ENCODE results near the gene MIGA2.
"Not testable (repeated sequence)": the region's sequence is repeated elsewhere in the genome, so short reads cannot be mapped to it uniquely, and the experiment has no call there.

Gene MIGA2

DNA sequence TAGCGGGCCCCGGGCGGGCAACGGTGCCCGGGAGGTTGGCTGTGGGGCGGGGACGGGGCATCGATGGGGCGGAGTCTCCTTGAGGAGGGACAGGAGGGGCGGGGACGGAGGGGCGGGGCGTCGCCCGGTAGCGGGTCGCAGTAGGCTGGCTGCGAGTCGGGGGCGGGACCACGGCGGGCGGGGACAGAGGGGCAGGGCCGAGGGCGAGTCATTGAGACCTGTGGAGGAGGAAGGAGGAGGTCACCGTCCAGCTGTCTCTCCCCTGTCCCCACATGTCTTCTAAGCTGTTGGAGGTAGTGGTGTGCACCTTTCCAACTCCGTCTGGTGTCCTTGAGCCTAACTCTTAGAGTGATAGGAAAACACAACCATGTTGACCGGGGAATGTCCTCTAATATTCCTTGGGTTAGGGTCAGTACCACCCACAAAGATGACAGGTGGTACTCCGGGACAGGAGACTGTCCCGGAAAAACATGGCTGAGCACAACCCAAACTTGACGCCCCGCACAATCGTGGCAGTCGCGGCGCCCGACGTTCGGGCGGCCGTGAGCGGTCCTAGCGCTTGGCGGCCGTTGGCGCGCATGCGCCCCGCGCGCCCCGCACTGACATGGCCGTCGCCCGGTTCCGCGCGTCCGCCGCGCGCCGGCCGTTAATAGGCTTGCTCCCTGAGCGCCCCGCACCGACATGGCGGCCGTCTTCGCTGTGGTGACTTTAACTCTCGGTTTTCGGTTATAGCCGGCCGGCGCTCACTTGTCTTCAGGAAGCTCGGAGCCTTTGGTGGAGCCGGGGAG is 74.5 kb downstream of the MIGA2 start, which contains the start of the genes CRAT and PTPA:
TSS of gene CRAT (minus strand) at position 54 of the 788 bp plus-strand sequence. CDS start 284 bp downstream, outside the sequence.
TSS of gene PTPA (plus strand) at position 676 of the 788 bp plus-strand sequence. CDS start 186 bp downstream, outside the sequence.
- WGBS (ENCODE audit: extremely low coverage, insufficient coverage, low lambda C conversion rate), result no CpG with 5 or more reads among the region's 77 CpGs
- no peaks in the 10 kb centered on the region for H3K36me3 ChIP-seq (ENCODE audit: control insufficient read depth, insufficient read depth, low read length)
- no peak within 1 kb of the TSS for H2BK120ac ChIP-seq (ENCODE audit: low read depth, low read length)

GRCh38 chr9:129111528-129112151 is 75.2 kb downstream of the MIGA2 start:
- no peak overlapping the region for H4K5ac ChIP-seq (ENCODE audit: low read length)
- no peak overlapping the region for H2BK120ac ChIP-seq (ENCODE audit: low read depth, low read length)
- no CpG with 5 or more reads among the region's 37 CpGs for WGBS (ENCODE audit: extremely low coverage, insufficient coverage, low lambda C conversion rate)
- peak overlapping the region; percentile 99 for H3K56ac ChIP-seq (ENCODE audit: low read length)
- peaks cover 18% of the 10 kb centered on the region for H3K79me2 ChIP-seq (ENCODE audit: control insufficient read depth, insufficient read depth, low read length)
- peak overlapping the region; percentile 6 for H2AK5ac ChIP-seq (ENCODE audit: low read length)
- H3K23ac ChIP-seq (ENCODE audit: low read length), result peak overlapping the region; percentile 29
- H3K4ac ChIP-seq (ENCODE audit: low read depth, low read length), result peak overlapping the region; percentile 97
- H4K8ac ChIP-seq (ENCODE audit: low read depth, low read length), result no peak overlapping the region
- peak overlapping the region; percentile 91 for H3K18ac ChIP-seq (ENCODE audit: low read length)
- peak; percentile 45 for DNase-seq
- no peaks in the 10 kb centered on the region for H3K4me1 ChIP-seq (ENCODE audit: control insufficient read depth, low read depth, low read length)
- peak overlapping the region; percentile 56 for H3K4me2 ChIP-seq (ENCODE audit: low read length)
- peak overlapping the region; percentile 83 for H3K4me3 ChIP-seq (ENCODE audit: low read length)
- peak overlapping the region; percentile 98 for H3K9ac ChIP-seq (ENCODE audit: low read length)
- H2BK5ac ChIP-seq (ENCODE audit: low read length), result peak overlapping the region; percentile 81
- H3K27me3 ChIP-seq (ENCODE audit: insufficient read depth, low read length, poor library complexity), result no peaks in the 10 kb centered on the region
- H3K27ac ChIP-seq (ENCODE audit: low read depth, low read length), result peak overlapping the region; percentile 94
- no peaks in the 10 kb centered on the region for H3K79me1 ChIP-seq (ENCODE audit: low read length)
- H3K36me3 ChIP-seq (ENCODE audit: control insufficient read depth, insufficient read depth, low read length), result no peaks in the 10 kb centered on the region
- no peak overlapping the region for H2BK15ac ChIP-seq (replicated peaks; ENCODE audit: low read depth)

More for the DNA sequence above, 74.5 kb downstream of the MIGA2 start, which contains the start of the genes CRAT and PTPA:
- no peaks in the 10 kb centered on the region for H3K79me1 ChIP-seq (ENCODE audit: low read length)
- peaks cover 18% of the 10 kb centered on the region for H3K79me2 ChIP-seq (ENCODE audit: control insufficient read depth, insufficient read depth, low read length)
- peak within 1 kb of the TSS; percentile 84 for H3K4me3 ChIP-seq (ENCODE audit: low read length)
- H3K27ac ChIP-seq (ENCODE audit: low read depth, low read length), result peak within 1 kb of the TSS; percentile 94
- peak within 1 kb of the TSS; percentile 56 for H4K5ac ChIP-seq (ENCODE audit: low read length)
- H3K23ac ChIP-seq (ENCODE audit: low read length), result peak within 1 kb of the TSS; percentile 98
- peak within 1 kb of the TSS; percentile 94 for H2AK5ac ChIP-seq (ENCODE audit: low read length)
- H3K4me1 ChIP-seq (ENCODE audit: control insufficient read depth, low read depth, low read length), result no peaks in the 10 kb centered on the region
- H3K18ac ChIP-seq (ENCODE audit: low read length), result peak within 1 kb of the TSS; percentile 91
- peak; percentile 95 for DNase-seq
- H2BK5ac ChIP-seq (ENCODE audit: low read length), result peak within 1 kb of the TSS; percentile 96
- H3K9ac ChIP-seq (ENCODE audit: low read length), result peak within 1 kb of the TSS; percentile 98
- H3K56ac ChIP-seq (ENCODE audit: low read length), result peak within 1 kb of the TSS; percentile 99
- H2BK15ac ChIP-seq (replicated peaks; ENCODE audit: low read depth), result no peak within 1 kb of the TSS
- peak within 1 kb of the TSS; percentile 100 for H3K4me2 ChIP-seq (ENCODE audit: low read length)
- no peaks in the 10 kb centered on the region for H3K27me3 ChIP-seq (ENCODE audit: insufficient read depth, low read length, poor library complexity)
- no peak within 1 kb of the TSS for H4K8ac ChIP-seq (ENCODE audit: low read depth, low read length)
- peak within 1 kb of the TSS; percentile 97 for H3K4ac ChIP-seq (ENCODE audit: low read depth, low read length)

GRCh38 chr9:129112526-129112925 is 76.1 kb downstream of the MIGA2 start:
- not testable (repeated sequence) for H3K4ac ChIP-seq (ENCODE audit: low read depth, low read length); H3K79me1 ChIP-seq (ENCODE audit: low read length); H2BK120ac ChIP-seq (ENCODE audit: low read depth, low read length); H4K8ac ChIP-seq (ENCODE audit: low read depth, low read length); H3K27me3 ChIP-seq (ENCODE audit: insufficient read depth, low read length, poor library complexity); H2AK5ac ChIP-seq (ENCODE audit: low read length); H3K4me1 ChIP-seq (ENCODE audit: control insufficient read depth, low read depth, low read length); H3K23ac ChIP-seq (ENCODE audit: low read length); H3K36me3 ChIP-seq (ENCODE audit: control insufficient read depth, insufficient read depth, low read length); H3K4me3 ChIP-seq (ENCODE audit: low read length); H2BK15ac ChIP-seq (replicated peaks; ENCODE audit: low read depth); H3K27ac ChIP-seq (ENCODE audit: low read depth, low read length); H3K18ac ChIP-seq (ENCODE audit: low read length); H4K5ac ChIP-seq (ENCODE audit: low read length); DNase-seq; H2BK5ac ChIP-seq (ENCODE audit: low read length)
- H3K9ac ChIP-seq (ENCODE audit: low read length), result peak overlapping the region; percentile 98
- H3K56ac ChIP-seq (ENCODE audit: low read length), result peak overlapping the region; percentile 99
- peak overlapping the region; percentile 56 for H3K4me2 ChIP-seq (ENCODE audit: low read length)
- no CpG with 5 or more reads among the region's 17 CpGs for WGBS (ENCODE audit: extremely low coverage, insufficient coverage, low lambda C conversion rate)
- peaks cover 20% of the 10 kb centered on the region for H3K79me2 ChIP-seq (ENCODE audit: control insufficient read depth, insufficient read depth, low read length)

DNA sequence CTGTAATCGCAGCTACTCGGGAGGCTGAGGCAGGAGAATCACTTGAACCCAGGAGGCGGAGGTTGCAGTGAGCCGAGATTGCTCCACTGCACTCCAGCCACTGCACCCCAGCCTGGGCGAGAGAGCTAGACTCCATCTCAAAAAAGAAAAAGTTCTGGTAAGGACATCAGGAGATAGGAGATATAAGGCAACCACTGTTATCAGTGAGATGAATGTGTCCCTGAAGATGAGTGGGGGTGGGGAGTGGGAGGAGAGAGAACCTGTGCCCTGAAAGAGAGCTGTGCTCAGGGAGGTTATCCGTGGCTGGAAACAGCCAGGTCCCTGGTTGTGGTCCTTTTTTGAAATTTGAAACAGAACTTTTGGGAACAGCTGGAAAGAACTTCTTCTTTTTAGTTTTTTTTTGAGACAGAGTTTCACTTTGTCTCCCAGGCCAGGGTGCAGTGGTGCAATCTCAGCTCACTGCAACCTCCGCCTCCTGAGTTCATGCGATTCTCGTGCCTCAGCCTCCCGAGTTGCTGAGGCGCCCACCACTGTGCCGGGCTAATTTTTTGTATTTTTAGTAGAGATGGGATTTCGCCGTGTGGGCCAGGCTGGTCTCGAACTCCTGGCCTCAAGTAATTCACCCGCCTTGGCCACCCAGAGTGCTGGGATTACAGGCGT is 77.3 kb downstream of the MIGA2 start:
- no peak overlapping the region for H3K4ac ChIP-seq (ENCODE audit: low read depth, low read length)
- H3K79me1 ChIP-seq (ENCODE audit: low read length), result no peaks in the 10 kb centered on the region
- no peak overlapping the region for H3K27ac ChIP-seq (ENCODE audit: low read depth, low read length)
- H3K23ac ChIP-seq (ENCODE audit: low read length), result no peak overlapping the region
- no peak overlapping the region for H2AK5ac ChIP-seq (ENCODE audit: low read length)
- H3K4me1 ChIP-seq (ENCODE audit: control insufficient read depth, low read depth, low read length), result no peaks in the 10 kb centered on the region
- no peaks in the 10 kb centered on the region for H3K36me3 ChIP-seq (ENCODE audit: control insufficient read depth, insufficient read depth, low read length)
- peaks cover 23% of the 10 kb centered on the region for H3K79me2 ChIP-seq (ENCODE audit: control insufficient read depth, insufficient read depth, low read length)
- no peak overlapping the region for H2BK120ac ChIP-seq (ENCODE audit: low read depth, low read length)
- H4K8ac ChIP-seq (ENCODE audit: low read depth, low read length), result no peak overlapping the region
- no peak overlapping the region for H3K18ac ChIP-seq (ENCODE audit: low read length)
- no peak overlapping the region for H2BK5ac ChIP-seq (ENCODE audit: low read length)
- no peak overlapping the region for H4K5ac ChIP-seq (ENCODE audit: low read length)
- no peak overlapping the region for H3K56ac ChIP-seq (ENCODE audit: low read length)
- no peak overlapping the region for H3K9ac ChIP-seq (ENCODE audit: low read length)
- no CpG with 5 or more reads among the region's 17 CpGs for WGBS (ENCODE audit: extremely low coverage, insufficient coverage, low lambda C conversion rate)
- no peak overlapping the region for H3K4me3 ChIP-seq (ENCODE audit: low read length)
- H2BK15ac ChIP-seq (replicated peaks; ENCODE audit: low read depth), result no peak overlapping the region
- no peaks in the 10 kb centered on the region for H3K27me3 ChIP-seq (ENCODE audit: insufficient read depth, low read length, poor library complexity)
- DNase-seq, result no peak
- H3K4me2 ChIP-seq (ENCODE audit: low read length), result no peak overlapping the region

DNA sequence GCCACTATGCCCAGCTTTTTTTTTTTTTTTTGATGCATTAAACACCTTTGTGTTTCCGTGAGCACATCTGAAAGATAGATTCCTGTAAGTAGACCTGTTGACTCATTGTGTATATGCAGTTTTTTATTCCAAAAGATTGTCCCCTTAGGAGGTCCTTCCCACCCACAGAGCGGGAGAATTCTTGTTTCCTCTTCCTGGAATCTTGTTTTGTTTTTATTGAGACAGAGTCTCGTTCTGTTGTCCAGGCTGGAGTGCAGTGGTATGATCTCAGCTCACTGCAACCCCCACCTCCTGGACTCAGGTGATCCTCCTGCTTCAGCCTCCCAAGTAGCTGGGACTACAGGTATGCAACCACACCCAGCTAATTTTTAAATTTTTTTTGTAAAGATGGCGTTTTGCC is 82.4 kb downstream of the MIGA2 start:
- Histone ChIP-seq H3K56ac (ENCODE audit: low read length) (no peak overlapping the region), H2BK15ac (replicated peaks; ENCODE audit: low read depth) (no peak overlapping the region), H3K36me3 (ENCODE audit: control insufficient read depth, insufficient read depth, low read length) (peaks cover 4% of the 10 kb centered on the region), H3K79me1 (ENCODE audit: low read length) (peaks cover 2% of the 10 kb centered on the region), H3K4me2 (ENCODE audit: low read length) (no peak overlapping the region), H3K79me2 (ENCODE audit: control insufficient read depth, insufficient read depth, low read length) (peaks cover 12% of the 10 kb centered on the region), H3K4me3 (ENCODE audit: low read length) (no peak overlapping the region), H2AK5ac (ENCODE audit: low read length) (no peak overlapping the region), H4K8ac (ENCODE audit: low read depth, low read length) (no peak overlapping the region), H2BK120ac (ENCODE audit: low read depth, low read length) (no peak overlapping the region), H3K4me1 (ENCODE audit: control insufficient read depth, low read depth, low read length) (no peaks in the 10 kb centered on the region), H3K27ac (ENCODE audit: low read depth, low read length) (no peak overlapping the region), H3K27me3 (ENCODE audit: insufficient read depth, low read length, poor library complexity) (no peaks in the 10 kb centered on the region), H4K5ac (ENCODE audit: low read length) (no peak overlapping the region), H3K23ac (ENCODE audit: low read length) (no peak overlapping the region), H3K4ac (ENCODE audit: low read depth, low read length) (no peak overlapping the region), H3K18ac (ENCODE audit: low read length) (no peak overlapping the region), H3K9ac (ENCODE audit: low read length) (no peak overlapping the region), H2BK5ac (ENCODE audit: low read length) (no peak overlapping the region)
- WGBS (ENCODE audit: extremely low coverage, insufficient coverage, low lambda C conversion rate), result no CpG with 5 or more reads among the region's 4 CpGs
- no peak for DNase-seq

All from mesendoderm (in vitro differentiated cells).